Hepatocyte (in vitro differentiated cells): ENCODE measurements around the gene GFPT2.

Source experiments
- EZH2phosphoT487 ChIP-seq: fragments of 200-600 bp; sonication (generic); IDR thresholded peaks from one replicate; pipeline ENCODE4 v1.6.1; 2018; ENCODE audit warnings: antibody characterized with exemption, mild to moderate bottlenecking, low read depth, moderate library complexity; ENCODE audit not compliant: unreplicated experiment, severe bottlenecking
- TF ChIP-seq, protein P1 (sequence below): fragments of 200-600 bp; sonication (generic); IDR thresholded peaks from 2 replicates; pipeline ENCODE4 v1.5.1; 2016; ENCODE audit warnings: antibody characterized with exemption, mild to moderate bottlenecking; ENCODE audit not compliant: poor library complexity

DNA sequence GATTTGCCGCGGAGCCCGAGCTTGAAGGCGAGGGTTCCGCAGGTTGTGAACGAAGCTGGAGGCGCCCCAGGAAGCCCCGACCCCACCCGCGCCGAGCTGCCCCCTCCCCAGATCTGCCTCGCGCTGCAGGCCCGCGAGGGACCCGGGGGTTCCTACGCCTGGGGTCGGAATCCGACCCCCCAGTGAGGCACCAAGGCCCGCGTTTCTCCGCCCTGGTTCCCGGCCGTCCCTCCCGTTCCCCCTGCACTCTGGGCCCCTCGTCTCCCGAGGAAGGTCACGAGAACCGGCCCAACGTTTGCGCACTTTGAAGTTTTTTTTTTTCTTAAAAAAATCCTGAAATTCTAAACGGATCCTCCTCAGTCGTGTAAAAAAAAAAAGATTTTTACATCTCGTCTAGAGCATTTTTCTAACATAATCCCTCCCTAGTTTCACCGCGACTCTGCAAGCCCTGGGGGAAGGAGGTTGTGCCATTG is 880 bp upstream of the GFPT2 start:
- TF ChIP-seq, protein P1, sequence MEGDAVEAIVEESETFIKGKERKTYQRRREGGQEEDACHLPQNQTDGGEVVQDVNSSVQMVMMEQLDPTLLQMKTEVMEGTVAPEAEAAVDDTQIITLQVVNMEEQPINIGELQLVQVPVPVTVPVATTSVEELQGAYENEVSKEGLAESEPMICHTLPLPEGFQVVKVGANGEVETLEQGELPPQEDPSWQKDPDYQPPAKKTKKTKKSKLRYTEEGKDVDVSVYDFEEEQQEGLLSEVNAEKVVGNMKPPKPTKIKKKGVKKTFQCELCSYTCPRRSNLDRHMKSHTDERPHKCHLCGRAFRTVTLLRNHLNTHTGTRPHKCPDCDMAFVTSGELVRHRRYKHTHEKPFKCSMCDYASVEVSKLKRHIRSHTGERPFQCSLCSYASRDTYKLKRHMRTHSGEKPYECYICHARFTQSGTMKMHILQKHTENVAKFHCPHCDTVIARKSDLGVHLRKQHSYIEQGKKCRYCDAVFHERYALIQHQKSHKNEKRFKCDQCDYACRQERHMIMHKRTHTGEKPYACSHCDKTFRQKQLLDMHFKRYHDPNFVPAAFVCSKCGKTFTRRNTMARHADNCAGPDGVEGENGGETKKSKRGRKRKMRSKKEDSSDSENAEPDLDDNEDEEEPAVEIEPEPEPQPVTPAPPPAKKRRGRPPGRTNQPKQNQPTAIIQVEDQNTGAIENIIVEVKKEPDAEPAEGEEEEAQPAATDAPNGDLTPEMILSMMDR, result no peak
- no peak for TF ChIP-seq EZH2phosphoT487
